HFFc6 (cell line): Measurements from ENCODE around the gene INPP4A. TPM values are rescaled to one million over a fixed set of nuclear protein-coding genes. Genes with fewer than 3 reads are reported as not detected.

Experiments
- DNase-seq: peaks from one replicate; pipeline ENCODE4 v3.0.0-alpha.2; 2018
- H3K27ac Mint-ChIP-seq: 2 replicates; pipeline ENCODE4 v1.8.0; 2020; ENCODE audit warnings: mild to moderate bottlenecking, mixed read lengths
- H3K27me3 Mint-ChIP-seq: 2 replicates; pipeline ENCODE4 v1.8.0; 2021; ENCODE audit warnings: mild to moderate bottlenecking, moderate library complexity, mixed read lengths; ENCODE audit not compliant: insufficient read depth
- H3K36me3 Mint-ChIP-seq: 2 replicates; pipeline ENCODE4 v1.8.0; 2021; ENCODE audit warnings: low read depth, mixed read lengths
- H3K4me1 Mint-ChIP-seq: 2 replicates; pipeline ENCODE4 v1.8.0; 2020; ENCODE audit warnings: low read depth, mixed read lengths
- H3K4me3 Mint-ChIP-seq: 2 replicates; pipeline ENCODE4 v1.8.0; 2020; ENCODE audit warnings: mild to moderate bottlenecking, moderate library complexity, mixed read lengths
- H3K9me3 Mint-ChIP-seq: 2 replicates; pipeline ENCODE4 v1.8.0; 2020; ENCODE audit warnings: mild to moderate bottlenecking, mixed read lengths
- total RNA-seq, 6 experiments: library from RNA; stranded (reverse); fragmentation: NEBNext Ultra II Directional; extraction: Animal tissue kit (Norgen Biotek cat#: 25700); gene quantifications; 2 replicates in 1 of 6; 3 replicates in 5 of 6; pipeline ENCODE4 v1.2.3, GENCODE V29; 2021
- TF ChIP-seq, protein P1 (sequence below): fragments of 200-600 bp; sonication (generic); IDR thresholded peaks from 2 replicates; pipeline ENCODE4 v1.5.0; 2021; ENCODE audit warnings: antibody characterized with exemption, mild to moderate bottlenecking

Gene INPP4A
- total RNA-seq, 6 experiments from 2014 or later, result 15.8 to 19.4 (median 18.2) TPM

DNA sequence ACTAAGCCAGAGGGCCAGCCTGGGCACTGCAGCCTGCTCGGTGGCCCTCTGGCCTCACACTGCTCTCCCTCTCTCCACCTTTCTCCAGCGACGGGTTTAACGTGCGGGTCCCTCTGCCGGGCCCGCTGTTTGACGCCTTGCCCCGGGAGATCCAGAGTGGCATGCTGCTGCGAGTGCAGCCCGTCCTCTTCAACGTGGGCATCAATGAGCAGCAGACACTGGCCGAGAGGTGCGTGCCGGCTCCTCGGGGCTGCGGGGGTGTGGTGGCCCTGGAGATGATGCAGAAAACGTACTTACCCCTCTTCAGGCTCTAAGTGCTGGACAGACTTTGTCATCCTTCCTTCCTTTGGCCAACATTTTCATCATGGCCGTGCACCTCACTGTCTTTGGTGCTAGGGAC, 121.3 kb downstream of the INPP4A start:
- Mint-ChIP-seq H3K36me3 (peaks cover 18% of the 10 kb centered on the region), H3K4me3 (no peak overlapping the region), H3K4me1 (peaks cover 29% of the 10 kb centered on the region), H3K27me3 (no peaks in the 10 kb centered on the region), H3K27ac (no peak overlapping the region), H3K9me3 (no peaks in the 10 kb centered on the region)
- TF ChIP-seq, protein P1, sequence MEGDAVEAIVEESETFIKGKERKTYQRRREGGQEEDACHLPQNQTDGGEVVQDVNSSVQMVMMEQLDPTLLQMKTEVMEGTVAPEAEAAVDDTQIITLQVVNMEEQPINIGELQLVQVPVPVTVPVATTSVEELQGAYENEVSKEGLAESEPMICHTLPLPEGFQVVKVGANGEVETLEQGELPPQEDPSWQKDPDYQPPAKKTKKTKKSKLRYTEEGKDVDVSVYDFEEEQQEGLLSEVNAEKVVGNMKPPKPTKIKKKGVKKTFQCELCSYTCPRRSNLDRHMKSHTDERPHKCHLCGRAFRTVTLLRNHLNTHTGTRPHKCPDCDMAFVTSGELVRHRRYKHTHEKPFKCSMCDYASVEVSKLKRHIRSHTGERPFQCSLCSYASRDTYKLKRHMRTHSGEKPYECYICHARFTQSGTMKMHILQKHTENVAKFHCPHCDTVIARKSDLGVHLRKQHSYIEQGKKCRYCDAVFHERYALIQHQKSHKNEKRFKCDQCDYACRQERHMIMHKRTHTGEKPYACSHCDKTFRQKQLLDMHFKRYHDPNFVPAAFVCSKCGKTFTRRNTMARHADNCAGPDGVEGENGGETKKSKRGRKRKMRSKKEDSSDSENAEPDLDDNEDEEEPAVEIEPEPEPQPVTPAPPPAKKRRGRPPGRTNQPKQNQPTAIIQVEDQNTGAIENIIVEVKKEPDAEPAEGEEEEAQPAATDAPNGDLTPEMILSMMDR, result no peak
- DNase-seq, result no peak

DNA sequence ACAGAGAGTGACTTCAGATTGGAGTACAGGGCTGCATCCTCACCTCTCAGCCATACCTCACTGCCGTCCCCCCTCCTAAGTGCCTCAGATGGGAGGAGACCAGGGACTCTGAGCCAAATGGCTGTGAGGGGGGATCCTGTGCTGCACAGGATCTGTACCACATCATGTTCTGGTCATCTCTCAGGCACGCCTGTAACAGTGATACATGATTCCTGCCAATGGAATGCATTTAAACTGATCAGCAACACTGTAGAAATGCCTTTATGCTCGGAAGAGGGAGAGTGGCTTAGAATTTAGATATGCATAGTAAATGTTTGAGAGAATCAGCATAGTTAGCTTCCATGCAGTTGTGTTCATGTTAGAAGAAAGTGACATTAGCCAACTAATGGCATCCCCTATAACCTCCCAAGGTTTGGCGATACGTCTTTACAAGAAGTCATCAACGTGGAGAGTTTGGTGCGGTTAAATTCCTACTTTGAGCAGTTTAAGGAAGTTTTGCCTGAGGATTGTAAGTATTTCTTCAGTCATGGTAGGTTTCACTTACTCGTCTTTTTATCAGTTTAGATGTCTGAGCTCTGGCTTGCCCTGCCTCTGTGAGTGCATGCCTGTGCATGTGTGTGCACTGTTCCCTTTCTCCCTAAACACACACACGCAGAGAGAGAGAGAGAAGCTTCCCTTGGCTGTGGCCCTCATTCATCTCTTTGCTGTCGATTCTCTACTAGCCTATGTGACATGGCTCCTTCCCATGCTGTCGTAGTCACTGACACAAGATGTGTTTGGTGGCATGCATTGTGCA, 123.7 kb downstream of the INPP4A start:
- Mint-ChIP-seq H3K27ac (peak overlapping the region; percentile 69), H3K36me3 (peaks cover 19% of the 10 kb centered on the region), H3K4me1 (peaks cover 23% of the 10 kb centered on the region), H3K4me3 (0 out of 2 replicates have a peak overlapping the region, but pooled peaks have one; percentile 5), H3K27me3 (no peaks in the 10 kb centered on the region), H3K9me3 (no peaks in the 10 kb centered on the region)
- TF ChIP-seq, protein P1, result no peak
- peak; percentile 75 for DNase-seq

DNA sequence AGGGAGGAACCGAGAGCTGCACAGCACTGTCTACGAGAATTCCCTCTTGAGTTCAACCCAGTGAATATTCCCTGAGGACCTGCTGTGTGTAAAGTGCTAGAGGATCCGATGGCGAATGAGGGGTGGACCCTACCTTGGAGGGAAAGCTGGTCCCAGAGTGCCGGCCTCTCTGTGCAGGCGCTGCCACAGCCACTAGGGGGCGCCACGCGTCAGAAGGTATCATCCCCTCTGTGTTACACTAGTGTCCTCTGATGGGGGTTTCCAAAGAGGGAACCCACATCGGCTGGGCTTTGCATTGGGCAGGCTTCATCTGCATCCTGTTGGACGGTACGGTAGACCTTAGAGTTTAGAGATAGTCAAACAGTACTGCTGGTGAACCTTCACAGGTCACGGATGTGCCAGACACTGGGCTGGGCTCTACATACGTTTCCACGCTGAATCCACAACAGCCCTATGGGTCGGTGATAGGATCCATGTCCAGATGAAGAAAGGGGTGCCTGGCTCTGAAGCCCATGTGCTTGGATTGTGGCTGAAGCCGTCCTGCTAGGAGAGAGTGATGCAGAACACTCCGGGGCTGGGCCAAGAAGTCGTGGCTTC, 124.6 kb downstream of the INPP4A start:
- TF ChIP-seq, protein P1, result peak; percentile 93
- Mint-ChIP-seq H3K4me3 (no peak overlapping the region), H3K27me3 (no peaks in the 10 kb centered on the region), H3K4me1 (peaks cover 23% of the 10 kb centered on the region), H3K36me3 (peaks cover 26% of the 10 kb centered on the region), H3K27ac (peak overlapping the region; percentile 13; the same call in 1 of the 2 replicates), H3K9me3 (no peaks in the 10 kb centered on the region)
- DNase-seq, result no peak

DNA sequence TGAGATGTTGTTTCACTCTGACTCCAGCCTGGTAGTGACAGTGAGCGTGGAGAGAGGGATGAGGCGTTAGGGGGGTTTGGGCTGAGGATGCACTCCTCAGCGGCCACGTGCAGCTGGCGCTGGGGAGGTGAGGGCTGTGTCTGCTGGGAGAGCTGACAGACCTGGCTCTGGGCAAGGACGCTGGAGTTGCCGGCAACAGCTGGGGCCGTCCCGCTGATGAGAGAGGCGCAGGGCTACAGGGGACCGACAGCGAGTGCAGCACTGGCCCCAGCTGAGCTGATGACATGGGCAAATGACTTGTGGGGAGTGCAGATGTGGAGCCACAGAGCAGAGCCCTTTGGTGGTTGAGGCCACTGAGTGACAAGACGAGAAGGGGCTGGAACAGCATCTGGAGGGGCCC, 125.3 kb downstream of the INPP4A start:
- no peaks in the 10 kb centered on the region; the same call in 1 of the 2 replicates for H3K27me3 Mint-ChIP-seq
- H3K4me1 Mint-ChIP-seq, result peaks cover 23% of the 10 kb centered on the region
- H3K36me3 Mint-ChIP-seq, result peaks cover 26% of the 10 kb centered on the region
- no peak overlapping the region for H3K4me3 Mint-ChIP-seq
- TF ChIP-seq, protein P1, result no peak
- peak overlapping the region; percentile 13; the same call in 1 of the 2 replicates for H3K27ac Mint-ChIP-seq
- no peak for DNase-seq
- H3K9me3 Mint-ChIP-seq, result no peaks in the 10 kb centered on the region

DNA sequence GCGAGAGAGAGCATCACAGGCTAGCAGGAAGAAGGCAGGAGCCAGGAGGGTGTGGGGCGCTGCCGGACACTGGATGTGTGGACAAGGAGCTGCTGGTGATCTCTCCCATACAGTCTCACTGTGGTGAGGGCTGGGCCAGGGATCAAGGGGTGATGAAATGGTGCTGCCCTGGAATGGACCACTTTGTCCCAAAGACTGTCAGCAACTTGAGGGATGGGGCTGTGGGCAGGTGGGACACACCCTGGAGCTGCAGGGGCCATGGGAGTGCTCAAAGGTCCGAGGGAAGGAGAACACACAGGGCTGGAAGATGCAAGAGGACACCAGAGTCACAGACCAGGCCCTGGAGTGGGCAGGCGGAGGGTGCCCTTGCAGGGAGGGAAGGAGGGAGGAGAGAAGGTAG, 125.7 kb downstream of the INPP4A start:
- Mint-ChIP-seq H3K9me3 (no peaks in the 10 kb centered on the region), H3K4me3 (no peak overlapping the region), H3K27ac (no peak overlapping the region), H3K36me3 (peaks cover 24% of the 10 kb centered on the region), H3K4me1 (peaks cover 23% of the 10 kb centered on the region), H3K27me3 (no peaks in the 10 kb centered on the region; the same call in 1 of the 2 replicates)
- no peak for DNase-seq
- TF ChIP-seq, protein P1, result no peak
